Measurements from ENCODE around the gene AGAP9.
"Not testable (repeated sequence)": the region's sequence is repeated elsewhere in the genome, so short reads cannot be mapped to it uniquely, and the experiment has no call there.

DNA sequence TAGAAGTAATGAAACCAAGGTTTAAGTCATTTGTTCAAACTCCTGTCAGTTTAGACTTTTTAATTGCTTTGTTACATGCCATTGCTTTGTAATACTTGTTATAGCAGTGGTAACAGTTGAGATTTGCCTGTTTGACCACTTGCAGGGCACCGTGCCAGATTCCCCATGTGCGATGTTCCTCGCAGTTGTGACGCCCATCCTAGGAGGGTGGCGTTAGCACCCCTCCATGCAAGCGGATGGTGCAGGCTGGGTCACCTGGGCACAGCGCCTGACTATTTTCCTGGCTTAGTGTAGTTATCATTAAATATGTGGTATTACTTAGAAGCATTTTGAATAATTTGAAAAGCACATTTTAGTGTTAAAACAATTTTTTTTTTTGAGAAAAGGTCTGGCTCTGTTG, 37.0 kb upstream of the AGAP9 start:
- TF ChIP-seq, protein P1, sequence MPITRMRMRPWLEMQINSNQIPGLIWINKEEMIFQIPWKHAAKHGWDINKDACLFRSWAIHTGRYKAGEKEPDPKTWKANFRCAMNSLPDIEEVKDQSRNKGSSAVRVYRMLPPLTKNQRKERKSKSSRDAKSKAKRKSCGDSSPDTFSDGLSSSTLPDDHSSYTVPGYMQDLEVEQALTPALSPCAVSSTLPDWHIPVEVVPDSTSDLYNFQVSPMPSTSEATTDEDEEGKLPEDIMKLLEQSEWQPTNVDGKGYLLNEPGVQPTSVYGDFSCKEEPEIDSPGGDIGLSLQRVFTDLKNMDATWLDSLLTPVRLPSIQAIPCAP (CRISPR knock-in tag; IDR thresholded peaks at IDR 0.05), result not testable (repeated sequence)
- TF ChIP-seq, protein P2, sequence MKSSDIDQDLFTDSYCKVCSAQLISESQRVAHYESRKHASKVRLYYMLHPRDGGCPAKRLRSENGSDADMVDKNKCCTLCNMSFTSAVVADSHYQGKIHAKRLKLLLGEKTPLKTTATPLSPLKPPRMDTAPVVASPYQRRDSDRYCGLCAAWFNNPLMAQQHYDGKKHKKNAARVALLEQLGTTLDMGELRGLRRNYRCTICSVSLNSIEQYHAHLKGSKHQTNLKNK (CRISPR knock-in tag; IDR thresholded peaks at IDR 0.05), result not testable (repeated sequence)
- TF ChIP-seq, protein P3, sequence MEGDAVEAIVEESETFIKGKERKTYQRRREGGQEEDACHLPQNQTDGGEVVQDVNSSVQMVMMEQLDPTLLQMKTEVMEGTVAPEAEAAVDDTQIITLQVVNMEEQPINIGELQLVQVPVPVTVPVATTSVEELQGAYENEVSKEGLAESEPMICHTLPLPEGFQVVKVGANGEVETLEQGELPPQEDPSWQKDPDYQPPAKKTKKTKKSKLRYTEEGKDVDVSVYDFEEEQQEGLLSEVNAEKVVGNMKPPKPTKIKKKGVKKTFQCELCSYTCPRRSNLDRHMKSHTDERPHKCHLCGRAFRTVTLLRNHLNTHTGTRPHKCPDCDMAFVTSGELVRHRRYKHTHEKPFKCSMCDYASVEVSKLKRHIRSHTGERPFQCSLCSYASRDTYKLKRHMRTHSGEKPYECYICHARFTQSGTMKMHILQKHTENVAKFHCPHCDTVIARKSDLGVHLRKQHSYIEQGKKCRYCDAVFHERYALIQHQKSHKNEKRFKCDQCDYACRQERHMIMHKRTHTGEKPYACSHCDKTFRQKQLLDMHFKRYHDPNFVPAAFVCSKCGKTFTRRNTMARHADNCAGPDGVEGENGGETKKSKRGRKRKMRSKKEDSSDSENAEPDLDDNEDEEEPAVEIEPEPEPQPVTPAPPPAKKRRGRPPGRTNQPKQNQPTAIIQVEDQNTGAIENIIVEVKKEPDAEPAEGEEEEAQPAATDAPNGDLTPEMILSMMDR (IDR thresholded peaks at IDR 0.05), result not testable (repeated sequence)
- TF ChIP-seq NR3C1 (CRISPR knock-in tag; conservative IDR thresholded peaks at IDR 0.05; ENCODE audit: low read depth); SMAD3 (CRISPR knock-in tag; IDR thresholded peaks at IDR 0.05; ENCODE audit: borderline replicate concordance); FOXK1 (CRISPR knock-in tag; IDR thresholded peaks at IDR 0.05): not testable (repeated sequence)
- TF ChIP-seq, protein P4, sequence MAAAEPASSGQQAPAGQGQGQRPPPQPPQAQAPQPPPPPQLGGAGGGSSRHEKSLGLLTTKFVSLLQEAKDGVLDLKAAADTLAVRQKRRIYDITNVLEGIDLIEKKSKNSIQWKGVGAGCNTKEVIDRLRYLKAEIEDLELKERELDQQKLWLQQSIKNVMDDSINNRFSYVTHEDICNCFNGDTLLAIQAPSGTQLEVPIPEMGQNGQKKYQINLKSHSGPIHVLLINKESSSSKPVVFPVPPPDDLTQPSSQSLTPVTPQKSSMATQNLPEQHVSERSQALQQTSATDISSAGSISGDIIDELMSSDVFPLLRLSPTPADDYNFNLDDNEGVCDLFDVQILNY (CRISPR knock-in tag; IDR thresholded peaks at IDR 0.05), result not testable (repeated sequence)

Data from WTC11 (cell line).